GM23338 (cell line): Measurements from ENCODE around the gene ERC2.

Experiments used
- ETS1 ChIP-seq: IDR thresholded peaks from 2 replicates; pipeline ENCODE4 v1.6.1; 2016; ENCODE audit warnings: antibody characterized with exemption
- TF ChIP-seq, protein P1 (sequence below), 2 experiments: fragments of 200-600 bp in 1 of 2; sonication (generic) in 1 of 2; conservative IDR thresholded peaks; 2 replicates each; pipeline versions ENCODE4 v1.5.1 to v1.6.1; 2016 to 2017; ENCODE audit warnings: antibody characterized with exemption in 2 of 2, low read depth in 2 of 2, mild to moderate bottlenecking in 2 of 2, moderate library complexity in 1 of 2

DNA sequence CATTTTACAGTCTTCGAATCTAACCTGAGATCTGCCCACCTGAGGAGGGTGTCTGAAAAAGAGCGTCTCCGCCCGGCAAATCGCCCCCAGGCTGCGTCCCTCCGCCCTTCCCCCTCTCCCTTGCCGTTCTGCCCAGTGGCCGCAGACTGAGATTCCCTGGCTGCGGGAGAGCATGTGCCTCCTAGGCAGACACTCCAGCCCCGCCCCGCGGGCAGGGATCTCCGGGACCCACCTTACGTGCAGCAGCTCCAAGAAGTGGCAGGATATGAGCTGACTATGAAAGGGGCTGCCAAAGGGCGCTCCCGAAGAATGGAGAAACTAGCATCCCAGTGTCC lies 978.5 kb downstream of the ERC2 start:
- TF ChIP-seq, protein P1, sequence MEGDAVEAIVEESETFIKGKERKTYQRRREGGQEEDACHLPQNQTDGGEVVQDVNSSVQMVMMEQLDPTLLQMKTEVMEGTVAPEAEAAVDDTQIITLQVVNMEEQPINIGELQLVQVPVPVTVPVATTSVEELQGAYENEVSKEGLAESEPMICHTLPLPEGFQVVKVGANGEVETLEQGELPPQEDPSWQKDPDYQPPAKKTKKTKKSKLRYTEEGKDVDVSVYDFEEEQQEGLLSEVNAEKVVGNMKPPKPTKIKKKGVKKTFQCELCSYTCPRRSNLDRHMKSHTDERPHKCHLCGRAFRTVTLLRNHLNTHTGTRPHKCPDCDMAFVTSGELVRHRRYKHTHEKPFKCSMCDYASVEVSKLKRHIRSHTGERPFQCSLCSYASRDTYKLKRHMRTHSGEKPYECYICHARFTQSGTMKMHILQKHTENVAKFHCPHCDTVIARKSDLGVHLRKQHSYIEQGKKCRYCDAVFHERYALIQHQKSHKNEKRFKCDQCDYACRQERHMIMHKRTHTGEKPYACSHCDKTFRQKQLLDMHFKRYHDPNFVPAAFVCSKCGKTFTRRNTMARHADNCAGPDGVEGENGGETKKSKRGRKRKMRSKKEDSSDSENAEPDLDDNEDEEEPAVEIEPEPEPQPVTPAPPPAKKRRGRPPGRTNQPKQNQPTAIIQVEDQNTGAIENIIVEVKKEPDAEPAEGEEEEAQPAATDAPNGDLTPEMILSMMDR (conservative IDR thresholded peaks at IDR 0.05; ENCODE audit: low read depth in 2 of 2), result no peak
- TF ChIP-seq ETS1, result no peak
